GM10847 (cell line): Measurements from ENCODE around the gene APEH.

Experiments
- POLR2A ChIP-seq: IDR thresholded peaks from 2 replicates; pipeline ENCODE4 v1.6.1; 2011; ENCODE audit not compliant: insufficient read length; ENCODE audit errors: extremely low read depth

Gene APEH

GRCh38 chr3:49657208-49657915 is 16.8 kb upstream of the APEH start:
- TF ChIP-seq POLR2A, result no peak

GRCh38 chr3:49658711-49659110 is 15.4 kb upstream of the APEH start:
- no peak for TF ChIP-seq POLR2A

DNA sequence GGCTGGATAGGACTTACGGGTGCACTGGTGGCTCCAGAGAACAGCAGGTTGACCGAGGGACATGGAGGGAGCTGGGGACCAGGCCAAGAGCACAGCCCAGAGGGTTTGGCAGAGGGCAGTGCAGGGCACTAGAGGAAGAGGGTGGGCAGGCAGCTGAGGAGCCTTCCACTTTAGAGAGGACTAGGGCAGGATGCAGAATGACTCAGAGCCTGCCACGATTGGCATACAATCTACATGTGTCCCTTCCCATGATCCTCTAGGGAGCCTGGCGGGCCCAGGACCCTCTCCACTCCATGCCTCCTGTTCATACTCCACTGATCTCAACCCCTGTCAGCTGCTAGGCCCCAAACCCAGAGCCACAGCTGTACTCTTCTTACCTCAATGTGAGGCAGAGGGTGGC is 14.4 kb upstream of the APEH start:
- TF ChIP-seq POLR2A, result no peak

DNA sequence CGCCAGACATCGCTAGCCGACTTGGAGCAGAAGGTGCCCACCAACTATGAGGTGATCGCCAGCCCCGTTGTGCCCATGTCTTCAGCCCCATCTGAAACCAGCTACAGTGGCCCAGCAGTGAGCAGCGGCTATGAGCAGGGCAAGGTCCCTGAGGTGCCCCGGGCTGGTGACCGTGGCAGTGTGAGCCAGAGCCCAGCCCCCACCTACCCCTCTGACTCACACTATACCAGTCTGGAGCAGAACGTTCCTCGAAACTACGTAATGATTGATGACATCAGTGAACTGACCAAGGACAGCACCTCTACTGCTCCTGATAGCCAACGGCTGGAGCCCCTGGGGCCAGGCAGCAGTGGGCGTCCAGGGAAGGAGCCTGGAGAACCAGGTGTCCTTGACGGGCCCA is 12.9 kb upstream of the APEH start:
- TF ChIP-seq POLR2A, result no peak

DNA sequence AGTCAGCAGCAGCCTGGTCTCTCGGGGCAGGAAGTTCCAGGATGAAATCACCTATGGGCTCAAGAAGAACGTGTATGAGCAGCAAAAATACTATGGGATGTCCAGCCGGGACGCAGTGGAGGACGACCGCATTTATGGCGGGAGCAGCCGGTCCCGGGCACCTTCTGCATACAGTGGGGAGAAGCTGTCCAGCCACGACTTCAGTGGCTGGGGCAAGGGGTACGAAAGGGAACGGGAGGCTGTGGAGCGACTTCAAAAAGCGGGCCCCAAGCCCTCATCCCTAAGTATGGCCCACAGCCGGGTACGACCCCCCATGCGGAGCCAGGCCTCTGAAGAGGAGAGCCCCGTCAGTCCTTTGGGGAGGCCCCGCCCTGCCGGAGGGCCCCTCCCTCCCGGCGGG is 12.1 kb upstream of the APEH start:
- TF ChIP-seq POLR2A, result no peak

DNA sequence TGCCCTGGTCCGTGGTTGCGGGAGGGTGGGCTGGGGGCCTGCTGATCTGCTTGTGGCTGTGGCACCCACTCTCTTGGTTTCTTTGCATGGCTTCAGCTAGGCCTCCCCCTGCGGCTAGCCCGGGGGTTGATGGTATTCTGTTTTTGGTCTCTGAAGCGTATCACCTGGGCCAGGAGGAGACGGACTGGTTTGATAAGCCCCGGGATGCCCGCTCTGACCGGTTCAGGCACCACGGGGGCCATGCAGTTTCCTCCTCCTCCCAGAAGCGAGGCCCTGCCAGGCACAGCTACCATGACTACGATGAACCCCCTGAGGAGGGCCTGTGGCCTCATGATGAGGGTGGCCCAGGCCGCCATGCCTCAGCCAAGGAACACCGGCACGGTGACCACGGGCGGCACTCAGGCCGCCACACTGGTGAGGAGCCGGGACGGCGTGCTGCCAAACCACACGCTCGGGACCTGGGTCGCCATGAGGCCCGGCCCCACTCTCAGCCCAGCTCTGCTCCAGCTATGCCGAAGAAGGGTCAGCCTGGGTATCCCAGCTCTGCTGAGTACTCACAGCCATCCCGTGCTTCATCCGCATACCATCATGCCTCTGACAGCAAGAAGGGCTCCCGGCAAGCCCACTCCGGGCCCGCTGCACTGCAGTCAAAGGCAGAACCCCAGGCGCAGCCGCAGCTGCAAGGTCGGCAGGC is 11.3 kb upstream of the APEH start:
- TF ChIP-seq POLR2A, result no peak

GRCh38 chr3:49663831-49664230 is 10.3 kb upstream of the APEH start:
- TF ChIP-seq POLR2A, result no peak

DNA sequence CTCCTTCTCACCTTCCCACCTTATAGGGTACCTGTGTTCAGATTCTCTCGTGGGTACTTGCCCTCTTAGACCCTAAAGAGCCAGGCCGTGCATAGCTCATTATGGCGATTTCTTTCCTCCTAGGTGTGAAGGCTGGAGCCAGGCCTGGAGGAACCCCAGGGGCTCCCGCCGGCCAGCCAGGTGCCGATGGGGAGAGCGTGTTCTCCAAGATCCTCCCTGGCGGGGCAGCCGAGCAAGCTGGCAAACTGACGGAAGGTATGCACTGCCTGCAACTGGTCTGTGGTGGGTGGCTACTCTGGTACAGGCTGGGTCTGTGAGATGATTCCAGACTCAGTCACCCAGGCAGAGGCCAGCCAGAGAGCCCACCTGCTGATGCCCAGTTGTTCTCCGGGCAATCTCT is 9.9 kb upstream of the APEH start:
- TF ChIP-seq POLR2A, result no peak

DNA sequence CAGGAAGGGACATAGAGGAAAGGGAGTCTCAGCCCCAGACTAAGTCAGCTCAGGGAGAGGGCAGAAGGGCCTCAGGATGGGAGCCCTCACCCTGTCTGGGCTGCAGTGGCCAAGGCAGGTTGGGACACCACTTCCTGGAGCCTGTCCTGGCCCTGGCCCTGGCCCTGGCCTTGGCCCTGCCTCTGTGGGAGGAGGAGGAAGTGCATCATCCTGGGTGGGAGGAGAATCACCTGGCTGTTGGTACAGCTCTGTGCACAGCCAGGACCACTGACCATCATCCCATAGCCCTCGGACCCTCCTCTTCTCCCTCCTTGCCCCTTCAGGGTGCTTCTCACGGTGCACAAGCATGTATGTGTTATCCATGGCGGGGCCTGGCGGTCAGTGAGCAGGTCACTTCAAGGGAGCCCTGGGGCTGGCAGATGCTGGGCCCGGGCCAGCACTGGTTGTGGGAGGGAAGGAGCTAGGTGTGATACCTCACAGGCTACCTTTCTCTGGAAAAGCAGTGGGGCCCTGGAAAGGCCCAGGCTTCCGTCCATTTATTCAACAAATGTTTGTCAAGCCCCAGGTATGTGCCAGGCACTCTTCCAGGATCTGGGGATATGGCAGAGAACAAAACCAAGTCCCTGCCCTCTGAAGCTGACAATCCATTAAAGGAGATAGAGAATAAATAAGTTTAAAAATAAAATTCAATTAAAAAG is 8.2 kb upstream of the APEH start:
- TF ChIP-seq POLR2A, result no peak

- no peak for TF ChIP-seq POLR2A
Observed at GRCh38 chr3:49666592-49666991, 7.6 kb upstream of the APEH start.

DNA sequence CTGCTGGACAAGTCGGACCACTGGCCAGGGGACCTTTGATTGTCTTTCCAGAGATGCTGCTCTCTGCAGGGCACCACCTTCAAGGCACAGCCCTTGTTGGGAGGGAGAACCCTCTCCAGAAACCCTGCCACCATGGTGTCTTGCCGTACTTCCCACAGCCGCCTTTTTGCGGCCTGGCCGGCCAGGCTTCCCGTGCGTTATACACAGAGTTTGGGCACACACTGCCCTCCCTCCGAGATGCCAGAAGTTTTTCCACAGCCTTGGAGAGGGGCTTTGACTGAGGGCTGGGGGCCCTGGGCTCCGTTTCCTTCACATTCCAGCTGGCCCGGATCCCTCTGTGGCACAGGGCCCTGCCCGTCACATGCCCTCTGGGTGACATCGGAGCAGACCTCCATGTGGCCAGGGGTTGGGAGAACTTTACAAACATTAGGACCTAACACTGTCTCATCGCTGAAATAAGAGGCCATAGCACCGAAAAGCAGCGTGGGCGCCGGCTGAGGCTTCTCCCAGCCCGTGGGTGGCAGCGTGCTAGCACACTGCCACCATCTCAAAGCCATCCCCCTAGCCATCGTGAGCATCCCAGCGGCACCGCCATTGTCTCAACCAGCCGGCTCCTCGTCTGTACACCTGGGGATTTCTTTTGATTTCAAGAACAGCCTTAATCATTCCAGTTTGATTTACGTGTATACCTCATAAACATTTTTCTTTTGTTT is 6.3 kb upstream of the APEH start:
- TF ChIP-seq POLR2A, result no peak

DNA sequence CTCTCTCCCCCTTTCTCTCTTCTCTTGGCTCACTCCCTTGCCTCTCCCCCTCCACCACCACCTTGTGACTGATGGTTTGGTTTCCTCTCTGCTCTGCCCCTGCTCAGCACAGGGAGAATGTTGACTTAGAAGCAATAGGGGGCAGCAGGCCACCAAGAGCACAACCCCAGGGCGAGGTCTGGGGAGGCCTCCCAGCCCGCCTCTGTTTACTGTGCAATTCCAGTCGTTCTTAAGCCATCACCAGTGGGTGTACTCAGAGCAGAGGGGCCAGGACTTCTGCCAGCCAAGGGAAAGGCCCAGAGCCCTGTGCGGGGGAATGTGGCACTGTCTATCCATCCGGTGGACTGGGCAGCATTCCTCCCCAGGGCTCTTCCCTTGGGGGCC is 5.7 kb upstream of the APEH start:
- no peak for TF ChIP-seq POLR2A

- no peak for TF ChIP-seq POLR2A
Observed at GRCh38 chr3:49668861-49669260, 5.3 kb upstream of the APEH start.

DNA sequence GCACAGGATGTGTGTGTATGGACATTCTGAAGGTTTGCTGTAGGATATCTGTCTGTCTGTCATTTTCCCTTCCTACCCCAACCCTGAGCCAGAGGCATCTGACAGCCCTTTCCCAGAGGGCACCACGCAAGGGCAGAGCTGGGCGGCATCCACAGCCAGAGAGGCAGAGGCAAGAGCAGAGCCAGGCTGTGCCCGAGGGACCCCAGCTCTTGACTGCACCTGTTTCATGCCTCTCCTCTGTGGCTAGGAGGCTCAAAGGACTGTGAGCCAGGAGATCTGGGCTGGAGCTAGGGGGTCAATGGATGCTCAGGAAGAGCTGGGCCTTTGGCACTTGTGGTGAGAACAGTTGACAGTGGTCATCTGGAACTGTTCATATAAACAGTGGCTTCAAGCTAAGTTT is 4.8 kb upstream of the APEH start:
- TF ChIP-seq POLR2A, result no peak

DNA sequence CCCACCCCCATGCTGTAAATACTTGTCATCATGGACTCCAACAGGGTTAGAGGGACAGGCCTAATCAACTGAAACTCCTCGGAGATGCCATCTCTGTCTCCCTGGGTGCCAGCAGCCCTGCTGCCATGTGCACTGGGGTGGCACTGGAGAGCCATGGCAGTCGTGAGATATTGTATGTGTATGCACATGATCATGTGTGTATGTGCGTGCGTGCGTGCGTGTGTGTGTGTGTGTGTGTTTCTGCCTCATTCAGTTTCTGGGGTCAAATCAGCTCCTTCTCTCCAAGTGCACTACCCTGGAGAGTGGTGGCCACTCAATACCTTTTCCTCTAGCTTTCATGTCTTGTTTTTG is 3.2 kb upstream of the APEH start:
- no peak for TF ChIP-seq POLR2A
